Liver (tissue), 9 donors: ENCODE data around the gene FOXA3. TPM values are rescaled to one million over a fixed set of nuclear protein-coding genes. Genes with fewer than 3 reads are reported as not detected.

ENCODE experiments used
- DNase-seq: peaks from one replicate; pipeline ENCODE4 v3.0.0-alpha.2; 2017; ENCODE audit warnings: low spot score
- H3K27ac ChIP-seq, 2 donors: one replicate each; pipeline ENCODE4 v1.7.0; 2013; ENCODE audit warnings: inconsistent platforms in 2 of 2, low read length in 2 of 2, control low read depth in 1 of 2, low read depth in 1 of 2, mild to moderate bottlenecking in 1 of 2
- H3K27me3 ChIP-seq, 4 donors: one replicate each; pipeline versions ENCODE4 v1.6.1 to v1.7.0; 2013; ENCODE audit warnings: low read length in 3 of 4, inconsistent platforms in 1 of 4, mild to moderate bottlenecking in 1 of 4, moderate library complexity in 1 of 4; ENCODE audit not compliant: control insufficient read depth in 4 of 4, insufficient read depth in 4 of 4
- H3K36me3 ChIP-seq, 4 donors: one replicate each; pipeline versions ENCODE4 v1.6.1 to v1.7.0; 2013; ENCODE audit warnings: low read length in 3 of 4, mild to moderate bottlenecking in 3 of 4, low read depth in 1 of 4, moderate library complexity in 1 of 4; ENCODE audit not compliant: control insufficient read depth in 4 of 4, insufficient read depth in 3 of 4
- H3K4me1 ChIP-seq, 4 donors: one replicate each; pipeline versions ENCODE4 v1.6.1 to v1.7.0; 2013; ENCODE audit warnings: low read length in 3 of 4, mild to moderate bottlenecking in 3 of 4, moderate library complexity in 1 of 4; ENCODE audit not compliant: control insufficient read depth in 4 of 4, insufficient read depth in 4 of 4
- H3K4me3 ChIP-seq, 3 donors: one replicate each; pipeline versions ENCODE4 v1.6.1 to v1.7.0; 2013; ENCODE audit warnings: low read length in 3 of 3, control low read depth in 1 of 3, low read depth in 1 of 3, mild to moderate bottlenecking in 1 of 3
- H3K9ac ChIP-seq, 2 donors: one replicate each; pipeline ENCODE4 v1.7.0; 2013; ENCODE audit warnings: low read length in 2 of 2, mild to moderate bottlenecking in 2 of 2, moderate library complexity in 2 of 2, control low read depth in 1 of 2, low read depth in 1 of 2
- H3K9me3 ChIP-seq, 4 donors: one replicate each; pipeline versions ENCODE4 v1.6.1 to v1.7.0; 2013; ENCODE audit warnings: low read length in 3 of 4; ENCODE audit not compliant: control insufficient read depth in 4 of 4
- ATF3 ChIP-seq: IDR thresholded peaks from 2 replicates; pipeline ENCODE4 v1.6.1; 2016; ENCODE audit warnings: antibody characterized with exemption
- CTCF ChIP-seq: fragments of 150-350 bp; IDR thresholded peaks from 2 replicates; pipeline ENCODE4 v1.5.1; 2017; ENCODE audit warnings: improper control_type of control experiment, low read depth, low read length; ENCODE audit not compliant: missing input control
- FOXA1 ChIP-seq: IDR thresholded peaks from 2 replicates; pipeline ENCODE4 v1.6.1; 2016; ENCODE audit warnings: antibody characterized with exemption
- GABPA ChIP-seq, 2 donors: IDR thresholded peaks in 1 of 2; conservative IDR thresholded peaks in 1 of 2; 2 replicates each; pipeline ENCODE4 v1.6.1; 2016; ENCODE audit warnings: antibody characterized with exemption in 2 of 2, mild to moderate bottlenecking in 1 of 2, moderate library complexity in 1 of 2
- HNF4A ChIP-seq, 2 donors: conservative IDR thresholded peaks; 2 replicates each; pipeline ENCODE4 v1.6.1; 2016; ENCODE audit warnings: antibody characterized with exemption in 2 of 2, mild to moderate bottlenecking in 2 of 2
- HNF4G ChIP-seq: IDR thresholded peaks from 2 replicates; pipeline ENCODE4 v1.6.1; 2016; ENCODE audit warnings: antibody characterized with exemption
- JUND ChIP-seq, 2 donors: IDR thresholded peaks; 2 replicates each; pipeline ENCODE4 v1.6.1; 2016; ENCODE audit warnings: antibody characterized with exemption in 2 of 2
- MAX ChIP-seq: IDR thresholded peaks from 2 replicates; pipeline ENCODE4 v1.6.1; 2016; ENCODE audit warnings: antibody characterized with exemption
- RAD21 ChIP-seq, 2 donors: IDR thresholded peaks; 2 replicates each; pipeline ENCODE4 v1.6.1; 2016; ENCODE audit warnings: antibody characterized with exemption in 2 of 2, mild to moderate bottlenecking in 2 of 2
- REST ChIP-seq: IDR thresholded peaks from 2 replicates; pipeline ENCODE4 v1.6.1; 2016; ENCODE audit warnings: antibody characterized with exemption, mild to moderate bottlenecking
- RXRA ChIP-seq, 2 donors: IDR thresholded peaks; 2 replicates each; pipeline ENCODE4 v1.6.1; 2017 to 2018; ENCODE audit warnings: antibody characterized with exemption in 2 of 2, mild to moderate bottlenecking in 1 of 2
- SP1 ChIP-seq: IDR thresholded peaks from 2 replicates; pipeline ENCODE4 v1.6.1; 2018; ENCODE audit warnings: antibody characterized with exemption, mild to moderate bottlenecking
- TAF1 ChIP-seq: conservative IDR thresholded peaks from 2 replicates; pipeline ENCODE4 v1.6.1; 2016; ENCODE audit warnings: antibody characterized with exemption, mild to moderate bottlenecking
- YY1 ChIP-seq: IDR thresholded peaks from 2 replicates; pipeline ENCODE4 v1.6.1; 2016; ENCODE audit warnings: antibody characterized with exemption, mild to moderate bottlenecking
- ZBTB33 ChIP-seq: IDR thresholded peaks from 2 replicates; pipeline ENCODE4 v1.6.1; 2016; ENCODE audit warnings: antibody characterized with exemption
- WGBS: extraction: QIAGEN DNeasy Blood & Tissue Kit; methylation state at CpG from one replicate; pipeline ENCODE4 v1.1.7; 2013; 5-methylcytosine and 5-hydroxymethylcytosine counted together
- polyA plus RNA-seq, 2 donors: library from polyadenylated mRNA; stranded (reverse) in 1 of 2; unstranded in 1 of 2; fragments of 200-250 nt in 1 of 2; fragments of >200 nt in 1 of 2; fragmentation: Nextera tagmentation in 1 of 2; extraction: Ambion mirVana in 1 of 2; gene quantifications; one replicate each; pipeline versions ENCODE4 v1.2.1 to v1.2.3, GENCODE V29; 2013 to 2015
- total RNA-seq, 2 donors: library from RNA; depleted of rRNA; stranded (reverse); fragments of >200 nt; gene quantifications; one replicate each; pipeline ENCODE4 v1.2.3, GENCODE V29; 2014
- donor health status: healthy.
- donor health status: healthy.
- donor health status: healthy.
- donor health status: healthy.
- donor health status: healthy.

FOXA3 gene
- total and polyA plus RNA-seq, 4 donors = 11.5 to 37.1 (median 21.6) TPM

GRCh38 chr19:45917421-45918091 lies 53.4 kb downstream of the FOXA3 start:
- TF ChIP-seq HNF4G (no peak), ATF3 (no peak), TAF1 (no peak), ZBTB33 (no peak), HNF4A (conservative IDR thresholded peaks at IDR 0.05) (no peak), REST (no peak), RXRA (IDR thresholded peaks at IDR 0.05) (no peak), YY1 (no peak), GABPA (IDR thresholded peaks at IDR 0.05 in 1 of 2, conservative IDR thresholded peaks at IDR 0.05 in 1 of 2) (no peak), SP1 (no peak), MAX (no peak), CTCF (no peak), JUND (IDR thresholded peaks at IDR 0.05) (no peak)
- Histone ChIP-seq H3K9ac (no peak overlapping the region), H3K9me3 (no peaks in the 10 kb centered on the region), H3K4me1 (no peaks in the 10 kb centered on the region), H3K27ac (no peak overlapping the region), H3K27me3 (no peaks in the 10 kb centered on the region), H3K4me3 (no peak overlapping the region), H3K36me3 (no peaks in the 10 kb centered on the region)
- no peak for DNase-seq
- 42% methylated on average over 4 of the region's 4 CpGs for WGBS

- DNase-seq = no peak
- H3K27me3 ChIP-seq = no peaks in the 10 kb centered on the region
- TF ChIP-seq RAD21 (IDR thresholded peaks at IDR 0.05) = no peak
- TF ChIP-seq MAX = no peak
- no peak for TF ChIP-seq GABPA (IDR thresholded peaks at IDR 0.05 in 1 of 2, conservative IDR thresholded peaks at IDR 0.05 in 1 of 2)
- TF ChIP-seq FOXA1 = no peak
- TF ChIP-seq HNF4G = no peak
- TF ChIP-seq JUND (IDR thresholded peaks at IDR 0.05) = no peak
- TF ChIP-seq ATF3 = no peak
- no peak overlapping the region for H3K27ac ChIP-seq
- no peaks in the 10 kb centered on the region for H3K4me1 ChIP-seq
- H3K4me3 ChIP-seq = no peak overlapping the region
- 55% methylated on average over 4 of the region's 4 CpGs for WGBS
- H3K36me3 ChIP-seq = no peaks in the 10 kb centered on the region
- H3K9me3 ChIP-seq = no peaks in the 10 kb centered on the region
- H3K9ac ChIP-seq = no peak overlapping the region
Observed at GRCh38 chr19:45918721-45919120, 54.6 kb downstream of the FOXA3 start.
